ENCODE data around the gene CD81.

Gene CD81

DNA sequence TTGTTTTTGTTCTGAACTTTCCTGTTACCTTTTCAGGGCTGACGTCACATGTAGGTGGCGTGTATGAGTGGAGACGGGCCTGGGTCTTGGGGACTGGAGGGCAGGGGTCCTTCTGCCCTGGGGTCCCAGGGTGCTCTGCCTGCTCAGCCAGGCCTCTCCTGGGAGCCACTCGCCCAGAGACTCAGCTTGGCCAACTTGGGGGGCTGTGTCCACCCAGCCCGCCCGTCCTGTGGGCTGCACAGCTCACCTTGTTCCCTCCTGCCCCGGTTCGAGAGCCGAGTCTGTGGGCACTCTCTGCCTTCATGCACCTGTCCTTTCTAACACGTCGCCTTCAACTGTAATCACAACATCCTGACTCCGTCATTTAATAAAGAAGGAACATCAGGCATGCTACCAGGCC lies 19.9 kb downstream of the CD81 start:
- H3K4me3 ChIP-seq (ENCODE audit: low read depth, low read length): no peak overlapping the region
- no peak for DNase-seq (ENCODE audit: low read depth)
- TF ChIP-seq, protein P1, sequence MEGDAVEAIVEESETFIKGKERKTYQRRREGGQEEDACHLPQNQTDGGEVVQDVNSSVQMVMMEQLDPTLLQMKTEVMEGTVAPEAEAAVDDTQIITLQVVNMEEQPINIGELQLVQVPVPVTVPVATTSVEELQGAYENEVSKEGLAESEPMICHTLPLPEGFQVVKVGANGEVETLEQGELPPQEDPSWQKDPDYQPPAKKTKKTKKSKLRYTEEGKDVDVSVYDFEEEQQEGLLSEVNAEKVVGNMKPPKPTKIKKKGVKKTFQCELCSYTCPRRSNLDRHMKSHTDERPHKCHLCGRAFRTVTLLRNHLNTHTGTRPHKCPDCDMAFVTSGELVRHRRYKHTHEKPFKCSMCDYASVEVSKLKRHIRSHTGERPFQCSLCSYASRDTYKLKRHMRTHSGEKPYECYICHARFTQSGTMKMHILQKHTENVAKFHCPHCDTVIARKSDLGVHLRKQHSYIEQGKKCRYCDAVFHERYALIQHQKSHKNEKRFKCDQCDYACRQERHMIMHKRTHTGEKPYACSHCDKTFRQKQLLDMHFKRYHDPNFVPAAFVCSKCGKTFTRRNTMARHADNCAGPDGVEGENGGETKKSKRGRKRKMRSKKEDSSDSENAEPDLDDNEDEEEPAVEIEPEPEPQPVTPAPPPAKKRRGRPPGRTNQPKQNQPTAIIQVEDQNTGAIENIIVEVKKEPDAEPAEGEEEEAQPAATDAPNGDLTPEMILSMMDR (IDR thresholded peaks at IDR 0.05; ENCODE audit: low read depth, low read length, missing control alignments): no peak

DNA sequence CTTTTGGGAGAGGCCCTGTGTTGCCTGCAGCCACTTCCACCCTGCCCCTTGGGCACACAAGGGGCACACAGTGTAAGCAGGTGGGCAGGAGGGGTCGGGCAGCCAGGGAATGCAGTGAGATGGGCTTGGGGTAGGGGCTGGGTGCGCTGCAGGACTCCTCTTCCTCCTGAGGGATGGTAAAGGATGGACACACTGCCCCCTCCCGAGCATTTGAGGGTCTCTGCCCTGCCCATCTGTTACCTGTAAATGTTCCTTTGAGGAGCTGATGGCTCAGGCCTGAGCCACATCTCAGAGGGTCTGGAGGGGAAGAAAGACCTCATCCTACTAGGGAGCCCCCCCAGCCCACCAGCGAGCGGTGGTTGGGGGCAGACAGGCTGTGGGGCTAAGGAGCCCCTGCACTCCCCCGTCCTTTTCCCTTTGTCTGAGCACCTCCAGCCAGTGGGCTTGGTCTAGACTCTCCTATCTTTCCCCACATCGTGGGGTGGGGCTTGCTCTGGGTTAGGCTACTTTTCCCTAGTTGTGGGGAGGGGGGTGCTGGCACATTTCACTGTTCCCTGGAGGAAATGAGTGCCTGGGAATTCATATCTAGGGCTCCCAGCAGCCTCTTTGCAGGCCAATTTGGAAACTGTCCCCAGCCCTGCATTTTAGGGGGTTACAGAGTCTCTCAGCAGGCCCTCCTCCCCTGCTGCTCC lies 21.7 kb downstream of the CD81 start:
- TF ChIP-seq, protein P1 (IDR thresholded peaks at IDR 0.05; ENCODE audit: low read depth, low read length, missing control alignments): no peak
- peak overlapping the region; percentile 92 for H3K4me3 ChIP-seq (ENCODE audit: low read depth, low read length)
- DNase-seq (ENCODE audit: low read depth): no peak

DNA sequence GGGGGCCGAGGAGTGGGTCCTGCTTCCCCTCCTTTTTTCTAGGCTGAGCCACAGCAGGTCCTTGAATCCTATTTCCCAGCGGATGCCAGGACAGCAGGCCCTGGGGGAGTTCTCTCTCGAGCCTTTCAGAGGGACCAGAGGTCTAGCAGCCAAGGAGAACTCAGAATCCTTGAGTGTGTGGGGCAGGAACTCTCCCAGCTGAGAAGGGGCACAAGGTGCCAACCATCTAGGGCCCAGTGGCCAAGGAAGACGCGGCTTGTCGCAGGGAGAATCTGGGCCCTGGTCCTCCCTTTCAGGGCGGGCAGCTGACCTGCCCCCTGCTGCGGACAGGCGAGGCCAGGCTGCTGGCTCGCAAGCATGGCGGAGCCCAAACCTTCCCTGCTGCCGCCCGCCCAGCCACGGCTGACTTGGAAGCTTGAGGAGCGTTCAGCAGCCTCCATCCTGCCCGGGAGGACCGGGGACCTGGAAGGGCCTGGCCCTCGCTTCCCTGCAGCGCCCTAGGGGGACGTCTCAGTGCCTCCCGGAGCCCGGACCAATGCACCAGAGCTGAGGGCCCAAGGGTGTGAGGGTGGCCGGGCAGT lies 22.5 kb downstream of the CD81 start:
- TF ChIP-seq, protein P1 (IDR thresholded peaks at IDR 0.05; ENCODE audit: low read depth, low read length, missing control alignments): no peak
- no peak for DNase-seq (ENCODE audit: low read depth)

DNA sequence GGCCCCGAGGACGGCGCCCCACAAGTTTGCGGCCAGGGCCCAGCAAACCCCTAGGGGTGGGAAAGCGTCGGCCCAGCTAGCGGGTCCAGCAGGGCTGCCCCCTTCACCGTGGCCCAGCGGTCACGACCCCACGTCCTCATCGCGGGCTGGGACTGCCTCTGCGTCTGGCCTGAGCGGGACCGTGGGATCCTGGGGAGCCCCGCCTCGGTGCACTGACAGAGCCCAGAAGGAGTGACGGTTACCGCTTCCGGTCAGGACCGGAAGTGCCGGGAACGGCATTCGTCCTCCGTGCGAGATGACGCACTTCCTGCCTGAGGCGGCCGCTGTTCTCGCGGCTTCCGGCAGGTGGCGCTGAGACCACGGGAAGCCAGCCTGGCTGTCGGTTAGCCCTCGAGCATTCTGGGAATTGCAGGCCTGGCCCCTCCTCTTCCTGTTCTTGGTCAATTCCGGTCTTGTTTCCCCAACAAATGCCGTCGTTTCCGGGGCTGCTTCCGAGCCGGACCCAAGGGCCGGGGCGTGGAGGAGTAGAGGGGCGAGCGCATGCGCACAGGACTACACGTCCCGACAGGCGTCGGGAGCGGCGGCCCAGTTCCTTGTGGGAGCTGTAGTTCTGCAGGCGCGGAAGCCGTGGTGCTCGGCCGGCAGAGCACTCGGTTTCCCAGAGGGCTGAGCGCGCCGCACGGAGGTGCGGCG lies 23.1 kb downstream of the CD81 start, which contains the start of gene TSSC4:
TSS of gene TSSC4 (plus strand) at position 682 of the 693 bp plus-strand sequence. CDS start 1,884 bp downstream, outside the sequence.
- peak; percentile 99 for DNase-seq (ENCODE audit: low read depth)
- TF ChIP-seq, protein P1 (IDR thresholded peaks at IDR 0.05; ENCODE audit: low read depth, low read length, missing control alignments): peak; percentile 98
- peak within 1 kb of the TSS; percentile 96 for H3K4me3 ChIP-seq (ENCODE audit: low read depth, low read length)

More for the DNA sequence above, 22.5 kb downstream of the CD81 start:
- peak overlapping the region; percentile 92 for H3K4me3 ChIP-seq (ENCODE audit: low read depth, low read length)

DNA sequence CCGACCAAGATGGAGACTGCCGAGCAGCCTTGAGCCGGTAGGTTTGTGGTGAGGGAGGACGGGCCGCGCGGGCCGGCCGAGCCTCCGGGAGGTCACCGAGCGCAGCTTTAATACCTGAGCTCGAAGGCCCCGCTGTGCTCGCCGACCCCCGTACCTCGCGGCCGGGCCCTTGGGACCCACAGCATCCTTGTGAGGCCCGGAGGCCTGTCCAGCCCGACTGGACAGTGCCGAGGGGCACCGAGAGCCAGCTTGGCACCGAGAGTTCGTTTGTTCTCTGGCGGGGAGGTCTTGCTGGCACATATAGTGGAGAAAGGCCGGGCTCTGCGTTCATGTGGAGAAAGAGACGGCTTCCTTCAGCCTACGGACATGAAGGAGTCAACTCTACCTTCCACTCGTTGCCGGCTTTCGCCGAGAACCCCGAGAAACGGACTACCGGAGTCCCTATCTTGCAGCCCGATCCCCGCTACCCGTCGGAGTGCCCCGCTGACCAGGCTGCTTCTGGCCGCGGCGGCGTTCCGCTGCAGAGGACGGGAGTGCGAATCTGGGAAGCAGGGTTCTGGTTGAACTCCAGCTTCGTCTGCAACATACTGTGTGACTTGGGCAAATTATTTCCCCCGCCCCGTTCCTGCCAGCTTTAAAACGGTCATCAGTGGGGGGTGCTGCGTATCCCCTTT lies 23.8 kb downstream of the CD81 start:
- H3K4me3 ChIP-seq (ENCODE audit: low read depth, low read length): peak overlapping the region; percentile 96
- TF ChIP-seq, protein P1 (IDR thresholded peaks at IDR 0.05; ENCODE audit: low read depth, low read length, missing control alignments): no peak
- DNase-seq (ENCODE audit: low read depth): no peak

DNA sequence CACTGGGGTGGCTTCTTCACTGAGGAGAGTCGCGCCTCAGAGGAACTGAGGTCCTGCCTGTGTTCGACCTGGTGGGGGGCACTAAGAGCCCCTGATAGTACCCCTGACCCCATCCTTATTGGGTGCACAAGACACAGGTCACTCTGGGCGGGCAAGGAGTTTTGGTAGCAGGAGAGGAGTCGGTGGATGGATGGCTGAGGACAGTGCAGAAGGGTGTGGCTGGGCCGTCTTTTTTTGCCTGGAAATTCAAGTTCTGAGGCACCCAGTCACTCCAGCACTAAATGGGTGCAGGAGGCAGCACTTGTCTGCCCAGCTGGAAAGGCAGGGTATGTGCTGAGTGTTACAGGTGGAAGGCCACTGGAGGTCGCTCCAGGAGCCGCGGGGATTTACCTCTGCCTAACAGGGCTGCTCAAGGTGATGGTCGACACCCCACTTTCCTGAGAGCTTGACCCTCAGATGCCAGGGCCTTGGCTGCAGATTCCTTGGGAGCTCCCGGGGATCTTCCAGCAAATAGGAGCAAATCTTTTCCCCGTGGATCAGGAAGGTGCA lies 24.4 kb downstream of the CD81 start:
- peak overlapping the region; percentile 96 for H3K4me3 ChIP-seq (ENCODE audit: low read depth, low read length)
- TF ChIP-seq, protein P1 (IDR thresholded peaks at IDR 0.05; ENCODE audit: low read depth, low read length, missing control alignments): peak; percentile 34
- DNase-seq (ENCODE audit: low read depth): no peak

Data from GM12864 (cell line).